NCI-H1436 (cell line): ENCODE data around the gene PADI1.

ENCODE experiments used
- DNase-seq: peaks from one replicate; lab custom pipeline; 2025; lab: John Stamatoyannopoulos, UW

PADI1 gene

DNA sequence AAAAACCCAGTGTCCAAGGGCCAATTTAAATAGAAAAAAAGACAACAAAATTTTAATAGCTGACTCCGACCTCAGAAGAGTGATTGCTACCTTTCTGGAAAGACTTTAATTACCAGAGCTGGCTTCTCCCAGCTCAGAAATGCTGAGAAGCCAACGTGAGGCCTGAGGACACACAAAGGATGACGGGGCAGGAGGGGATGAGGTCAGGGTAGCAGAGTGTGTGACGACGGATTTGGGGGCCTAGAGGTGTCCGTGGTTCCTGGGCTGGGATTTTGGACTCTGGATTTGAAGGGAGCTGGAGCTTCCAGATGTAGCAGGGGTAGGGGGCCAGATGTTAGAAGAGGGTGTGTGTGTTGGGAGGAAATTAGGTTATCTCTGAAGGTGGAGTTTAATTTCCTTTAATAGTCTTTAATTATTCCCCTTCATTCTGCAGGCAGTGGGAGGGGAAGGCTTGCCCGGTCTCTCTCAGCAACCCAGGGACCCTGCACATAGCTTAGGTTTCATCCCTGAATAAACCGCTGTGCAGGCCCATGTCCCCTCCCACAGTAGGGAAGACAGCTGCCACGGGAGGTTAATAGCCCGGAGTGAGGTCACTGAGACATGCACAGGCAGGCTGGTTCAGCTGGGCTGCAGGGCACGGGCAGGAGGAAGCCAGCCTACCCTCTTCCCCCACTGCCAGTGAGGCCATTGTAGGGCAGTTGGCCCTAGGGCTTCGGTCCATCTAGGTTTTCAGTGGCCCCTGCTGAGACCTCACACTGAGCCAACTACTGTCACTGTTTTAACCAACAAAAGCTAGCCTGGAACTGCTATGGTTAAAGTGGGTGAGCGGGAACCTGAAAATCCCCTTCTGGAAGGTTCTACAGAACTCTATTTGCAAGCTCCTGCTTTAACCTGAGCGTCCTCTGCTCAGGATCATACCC, 40.2 kb downstream of the PADI1 start:
- no peak for DNase-seq

DNA sequence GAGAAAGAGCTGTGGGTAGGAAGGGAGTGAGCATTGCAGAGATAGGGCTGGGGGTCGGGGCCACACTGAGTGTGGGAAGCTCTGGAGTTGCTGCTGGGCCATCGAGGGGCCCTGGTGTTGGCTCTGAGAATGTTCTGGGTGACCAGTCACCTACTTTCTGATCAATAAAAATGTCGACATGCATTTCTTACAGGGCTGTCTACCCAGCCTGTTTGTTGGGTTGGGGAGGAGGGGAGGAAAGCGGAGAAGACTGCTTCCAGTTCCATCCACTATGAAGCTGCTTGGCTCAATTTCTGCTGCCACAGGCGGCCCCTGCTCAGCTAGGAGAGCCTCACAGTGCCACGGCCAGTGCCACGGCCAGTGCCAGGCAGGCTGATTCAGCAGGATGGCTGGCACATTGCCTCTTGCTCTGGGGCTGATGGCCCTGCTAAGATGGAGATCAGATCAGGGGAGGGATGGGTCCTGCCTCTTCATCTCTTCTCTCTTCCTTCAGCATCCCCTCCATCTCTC, 40.9 kb downstream of the PADI1 start:
- no peak for DNase-seq

- DNase-seq, result no peak
Measured at GRCh38 chr1:17246971-17247370, 42.0 kb downstream of the PADI1 start.

GRCh38 chr1:17248781-17249180, 43.9 kb downstream of the PADI1 start, which contains the start of gene PADI3:
TSS of gene PADI3 (plus strand) at chr1:17249098. CDS start at chr1:17249138, 40 bp downstream.
- DNase-seq, result no peak

DNA sequence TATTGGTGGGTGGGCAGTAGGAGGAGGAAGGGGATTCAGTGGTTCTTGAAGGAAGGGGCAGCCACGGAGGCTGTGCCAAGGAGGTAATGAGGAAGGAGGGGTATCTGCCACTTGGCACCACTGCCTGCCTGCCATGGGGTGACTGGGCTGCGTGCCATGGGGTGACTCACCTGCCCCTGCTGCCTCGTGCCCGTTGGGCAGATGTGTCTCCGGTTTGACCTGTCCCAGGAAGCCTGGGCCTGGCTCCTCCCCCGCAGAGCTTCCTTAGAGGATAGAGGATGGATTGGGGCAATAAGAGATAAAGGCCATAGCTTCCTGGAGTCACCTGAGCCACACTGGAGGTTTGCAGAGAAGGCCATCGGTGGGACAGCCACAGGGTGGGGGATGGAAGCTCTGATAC, 45.7 kb downstream of the PADI1 start:
- no peak for DNase-seq

DNA sequence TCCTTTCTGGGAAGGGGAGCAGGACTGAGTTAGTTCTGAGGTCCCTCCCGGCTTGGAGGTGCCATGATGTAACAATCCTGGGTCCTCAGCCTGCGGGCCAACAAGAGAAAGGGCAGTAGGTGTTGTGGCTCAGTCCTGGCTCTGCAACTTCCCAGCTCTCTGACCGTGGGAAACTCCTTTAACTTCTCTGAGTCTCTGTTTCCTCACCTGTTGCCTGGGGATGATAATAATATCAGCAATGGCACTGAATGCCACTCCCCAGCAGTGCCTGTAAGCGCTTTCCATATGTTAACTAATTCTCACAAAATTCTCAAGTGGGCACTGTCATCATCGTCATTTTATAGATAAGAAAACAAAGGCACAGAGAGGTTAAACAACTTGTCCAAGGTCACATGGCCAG, 46.3 kb downstream of the PADI1 start:
- no peak for DNase-seq

DNA sequence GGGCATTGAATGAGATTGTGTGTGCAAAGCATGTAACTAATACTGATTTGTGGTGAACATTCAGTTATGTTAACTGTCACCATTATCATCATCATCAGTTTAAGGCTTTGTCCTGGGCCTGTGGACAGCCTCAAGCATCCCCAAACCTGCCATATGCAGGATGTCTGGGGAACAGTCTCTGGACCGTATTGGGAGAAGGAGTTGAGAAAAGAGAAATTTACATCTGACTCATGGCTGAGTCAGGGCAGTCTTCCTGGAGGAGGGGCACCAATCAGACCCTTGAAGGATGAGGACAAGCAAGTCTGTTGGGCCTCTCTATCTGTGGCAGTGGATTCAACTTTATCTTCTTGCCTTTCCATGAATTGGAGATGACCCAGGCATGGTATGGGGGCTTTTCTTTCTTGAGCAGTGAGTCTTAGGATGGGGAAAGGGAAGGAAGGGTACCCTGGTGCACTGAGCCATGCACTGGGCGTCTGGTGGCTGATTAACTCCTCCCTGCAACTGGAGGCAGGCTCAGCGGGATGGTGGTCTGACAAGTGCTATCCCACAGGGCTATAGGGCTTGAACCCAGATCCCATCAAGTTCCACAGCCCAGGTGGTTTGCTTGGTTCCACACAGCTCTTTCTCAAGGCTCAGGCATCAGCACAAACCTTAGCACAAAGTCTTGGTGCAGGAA, 46.9 kb downstream of the PADI1 start:
- DNase-seq, result no peak

DNA sequence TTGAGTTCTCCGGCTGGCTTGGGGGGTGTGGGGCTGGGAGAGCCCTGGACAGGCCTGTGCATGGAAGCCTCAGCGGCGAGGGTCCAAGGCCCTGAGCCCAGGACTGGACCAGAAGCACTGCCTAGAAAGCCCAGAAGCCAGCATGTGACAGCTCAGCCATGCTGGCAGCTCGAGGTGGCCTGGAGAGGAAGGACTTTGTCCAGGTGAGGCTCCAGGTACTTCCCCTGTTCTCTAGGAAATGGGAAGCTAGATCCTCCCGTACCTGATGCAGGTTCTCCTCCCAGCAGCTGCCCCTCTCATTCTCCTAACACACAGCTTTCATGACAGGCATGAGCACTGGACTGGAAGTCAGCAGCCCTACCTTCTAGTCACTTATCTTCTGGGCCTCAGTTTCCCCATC, 50.4 kb downstream of the PADI1 start:
- DNase-seq, result no peak

GRCh38 chr1:17258116-17258757, 53.3 kb downstream of the PADI1 start:
- DNase-seq, result no peak

GRCh38 chr1:17258758-17259130, 53.8 kb downstream of the PADI1 start:
- DNase-seq, result no peak

- DNase-seq, result no peak
Measured at GRCh38 chr1:17259233-17259873, 54.4 kb downstream of the PADI1 start.

- no peak for DNase-seq
Measured at GRCh38 chr1:17260264-17260663, 55.3 kb downstream of the PADI1 start.

GRCh38 chr1:17260738-17261137, 55.8 kb downstream of the PADI1 start:
- DNase-seq, result no peak

DNA sequence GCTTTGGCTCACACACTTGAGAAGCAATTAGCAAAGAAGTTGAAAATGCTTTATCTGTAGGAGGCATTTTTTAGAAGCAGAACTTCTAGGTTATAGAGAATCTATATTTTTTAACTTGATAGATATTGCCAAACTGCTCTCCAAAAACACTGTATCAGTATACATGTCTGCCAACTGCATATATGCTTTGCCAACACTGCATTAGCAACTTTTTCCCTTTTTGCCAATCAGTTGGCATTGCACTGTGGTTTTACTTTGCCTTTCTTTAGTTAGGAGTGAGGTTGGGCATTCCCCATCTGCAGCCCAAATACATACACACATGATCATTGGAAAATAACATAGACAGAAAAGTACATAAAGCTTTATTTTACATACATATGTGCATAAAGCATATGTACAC, 59.0 kb downstream of the PADI1 start:
- DNase-seq, result no peak

GRCh38 chr1:17264470-17264869, 59.5 kb downstream of the PADI1 start:
- no peak for DNase-seq

DNA sequence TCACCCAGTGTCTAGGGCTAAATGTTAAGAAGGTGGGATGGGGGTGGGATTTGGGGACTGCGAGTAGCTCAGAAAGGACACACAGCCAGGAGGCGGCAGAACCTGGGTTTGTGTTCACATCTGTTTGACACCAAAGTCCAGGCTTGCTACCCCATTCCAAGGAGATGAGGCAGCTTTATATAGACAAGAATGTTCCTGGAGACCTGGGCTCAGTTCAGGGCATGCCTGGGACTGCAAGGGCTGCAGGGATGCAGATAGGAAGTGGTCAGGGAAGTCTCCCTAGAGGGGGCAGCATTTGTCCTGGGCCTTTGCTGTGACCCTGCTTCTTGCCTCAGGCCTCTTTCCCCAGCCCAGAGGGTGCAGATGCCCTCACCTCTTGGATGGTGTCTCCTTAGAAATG, 60.2 kb downstream of the PADI1 start:
- DNase-seq, result no peak

DNA sequence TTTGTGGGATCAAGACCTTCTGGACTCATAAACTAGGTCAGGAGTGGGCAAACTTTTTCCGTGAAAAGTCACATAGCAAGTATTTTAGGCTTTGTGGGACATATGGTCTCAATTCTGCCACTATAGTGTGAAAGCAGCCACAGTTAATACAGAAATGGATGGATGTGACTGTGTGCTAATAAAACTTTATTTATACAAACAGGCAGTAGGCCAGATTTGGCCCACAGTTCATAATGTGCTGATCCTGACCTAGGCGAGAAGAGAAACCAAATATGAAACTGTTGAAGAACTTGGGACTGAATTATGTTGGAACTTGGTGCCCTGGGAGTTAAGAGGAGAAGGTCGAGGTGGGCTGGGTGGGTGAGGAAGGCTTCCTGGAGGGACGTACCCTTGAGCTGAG, 61.0 kb downstream of the PADI1 start:
- no peak for DNase-seq

DNA sequence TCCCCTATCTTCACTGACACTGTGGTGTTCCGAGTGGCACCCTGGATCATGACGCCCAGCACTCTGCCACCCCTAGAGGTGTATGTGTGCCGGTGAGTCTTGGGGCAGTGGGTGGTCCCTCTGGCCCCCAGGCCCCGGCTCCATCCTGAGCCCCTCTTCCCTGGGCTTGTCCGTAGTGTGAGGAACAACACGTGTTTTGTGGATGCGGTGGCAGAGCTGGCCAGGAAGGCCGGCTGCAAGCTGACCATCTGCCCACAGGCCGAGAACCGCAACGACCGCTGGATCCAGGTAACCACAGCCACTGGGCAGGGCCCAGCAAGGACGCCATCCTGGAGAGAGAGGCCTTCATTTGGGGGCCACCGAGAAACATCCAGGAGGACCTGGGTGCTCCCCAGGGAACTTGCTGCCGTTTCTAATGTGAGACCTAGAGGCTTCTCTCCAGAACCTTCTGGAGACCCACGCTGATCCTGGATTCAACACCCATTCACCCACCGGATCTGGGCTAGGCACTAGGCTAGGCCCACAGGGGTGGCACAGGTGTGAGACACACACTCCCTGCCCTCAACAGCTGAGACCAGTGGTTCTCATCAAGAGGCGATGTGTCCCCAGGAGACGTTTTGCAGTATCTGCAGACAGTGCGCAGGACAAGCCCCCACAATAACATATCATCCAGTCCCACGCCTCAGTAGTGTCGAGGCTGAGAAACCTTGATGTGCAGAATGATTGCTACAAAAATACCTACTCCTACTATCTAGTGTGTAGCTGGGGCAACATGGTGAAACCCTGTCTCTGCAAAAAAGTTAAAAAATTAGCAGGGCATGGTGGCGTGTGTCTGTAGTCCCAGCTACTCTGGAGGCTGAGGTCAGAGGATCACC, 66.2 kb downstream of the PADI1 start:
- no peak for DNase-seq

DNA sequence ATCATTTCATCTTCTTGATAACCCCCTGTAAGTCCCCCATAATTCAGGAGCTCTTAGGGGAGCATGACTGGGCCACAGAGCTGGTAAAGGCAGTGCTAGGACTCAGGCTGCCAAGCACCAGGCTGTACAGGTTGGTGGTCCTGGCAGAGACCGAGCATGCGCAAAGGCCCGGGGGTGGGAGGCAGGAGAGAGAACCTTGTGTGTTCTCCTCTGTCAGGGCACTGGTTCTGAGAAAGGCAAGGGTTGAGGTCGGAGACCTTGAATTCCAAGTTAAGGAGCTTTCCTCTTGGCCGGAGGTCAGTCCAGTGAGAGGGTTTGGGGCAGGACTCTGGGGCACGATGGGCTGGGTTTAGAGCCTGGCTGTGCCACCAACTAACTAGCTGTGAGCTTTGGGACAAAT, 67.1 kb downstream of the PADI1 start:
- no peak for DNase-seq

GRCh38 chr1:17272646-17273045, 67.7 kb downstream of the PADI1 start:
- DNase-seq, result no peak

DNA sequence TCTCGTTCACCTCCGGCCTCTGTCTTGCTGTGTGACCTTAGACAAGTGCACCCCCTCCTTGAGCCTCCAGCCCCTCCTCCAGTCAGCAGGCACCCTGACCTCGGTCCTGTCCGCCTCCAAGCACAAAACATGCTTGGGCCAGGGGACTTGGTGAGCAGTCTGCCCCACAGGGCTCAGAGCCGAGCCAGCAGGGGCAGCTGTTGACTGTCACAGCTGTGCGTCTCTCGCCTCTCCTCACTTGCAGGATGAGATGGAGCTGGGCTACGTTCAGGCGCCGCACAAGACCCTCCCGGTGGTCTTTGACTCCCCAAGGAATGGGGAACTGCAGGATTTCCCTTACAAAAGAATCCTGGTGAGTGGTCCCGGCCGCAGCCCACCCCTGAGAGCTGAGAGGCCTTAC, 68.2 kb downstream of the PADI1 start:
- DNase-seq, result no peak
